HEK293T (cell line): ENCODE measurements around the gene IRGM.

ENCODE experiments used
- CTCF ChIA-PET: fragments of 350-600 bp; formaldehyde crosslinking; extraction: SDS; loops from one replicate; lab custom pipeline; 2021; ENCODE audit warnings: antibody characterized with exemption, inconsistent platforms; lab: Yijun Ruan, JAX
- POLR2A ChIA-PET: fragments of 350-600 bp; formaldehyde crosslinking; extraction: SDS; loops from one replicate; lab custom pipeline; 2020; ENCODE audit warnings: antibody characterized with exemption, inconsistent platforms; lab: Yijun Ruan, JAX
- DNase-seq: peaks from one replicate; pipeline ENCODE4 v3.0.0; 2012; ENCODE audit warnings: mixed read lengths; ENCODE audit errors: extremely low spot score
- ARNT ChIP-seq: fragments of 450-650 bp; IDR thresholded peaks from 2 replicates; pipeline ENCODE4 v1.6.1; 2017; ENCODE audit warnings: mild to moderate bottlenecking
- BHLHE40 ChIP-seq: fragments of 450-650 bp; IDR thresholded peaks from 2 replicates; pipeline ENCODE4 v1.6.1; 2016; ENCODE audit warnings: mild to moderate bottlenecking, moderate library complexity, borderline replicate concordance
- CTBP1 ChIP-seq: fragments of 450-650 bp; IDR thresholded peaks from 2 replicates; pipeline ENCODE4 v1.6.1; 2016; ENCODE audit warnings: borderline replicate concordance
- ELF4 ChIP-seq: fragments of 450-650 bp; IDR thresholded peaks from 2 replicates; pipeline ENCODE4 v1.6.1; 2017; ENCODE audit warnings: antibody characterized with exemption
- FOXA1 ChIP-seq: fragments of 450-650 bp; IDR thresholded peaks from 2 replicates; pipeline ENCODE4 v1.6.1; 2016; ENCODE audit warnings: mild to moderate bottlenecking
- FOXK2 ChIP-seq: fragments of 450-650 bp; IDR thresholded peaks from 2 replicates; pipeline ENCODE4 v1.6.1; 2016; ENCODE audit warnings: mild to moderate bottlenecking
- FOXM1 ChIP-seq: fragments of 450-650 bp; IDR thresholded peaks from 2 replicates; pipeline ENCODE4 v1.6.1; 2017; ENCODE audit warnings: mild to moderate bottlenecking, borderline replicate concordance
- HDGF ChIP-seq: fragments of 450-650 bp; IDR thresholded peaks from 2 replicates; pipeline ENCODE4 v1.6.1; 2017; ENCODE audit warnings: antibody characterized with exemption, borderline replicate concordance
- L3MBTL2 ChIP-seq: fragments of 450-650 bp; conservative IDR thresholded peaks from 2 replicates; pipeline ENCODE4 v1.6.1; 2016; ENCODE audit warnings: mild to moderate bottlenecking
- LEF1 ChIP-seq: fragments of 450-650 bp; IDR thresholded peaks from 2 replicates; pipeline ENCODE4 v1.6.1; 2017; ENCODE audit warnings: mild to moderate bottlenecking, borderline replicate concordance
- NFRKB ChIP-seq: fragments of 450-650 bp; IDR thresholded peaks from 2 replicates; pipeline ENCODE4 v1.6.1; 2016; ENCODE audit warnings: mild to moderate bottlenecking, moderate library complexity
- SP1 ChIP-seq: fragments of 450-650 bp; IDR thresholded peaks from 2 replicates; pipeline ENCODE4 v1.6.1; 2017
- SUZ12 ChIP-seq: fragments of 450-650 bp; IDR thresholded peaks from 2 replicates; pipeline ENCODE4 v1.6.1; 2016; ENCODE audit warnings: mild to moderate bottlenecking
- TARDBP ChIP-seq: fragments of 450-650 bp; IDR thresholded peaks from 2 replicates; pipeline ENCODE4 v1.6.1; 2016
- ZNF384 ChIP-seq: fragments of 450-650 bp; IDR thresholded peaks from 2 replicates; pipeline ENCODE4 v1.6.1; 2016
- TF ChIP-seq, protein P1 (sequence below): fragments of 450-650 bp; IDR thresholded peaks from 2 replicates; pipeline ENCODE4 v1.6.1; 2016

Gene IRGM

DNA sequence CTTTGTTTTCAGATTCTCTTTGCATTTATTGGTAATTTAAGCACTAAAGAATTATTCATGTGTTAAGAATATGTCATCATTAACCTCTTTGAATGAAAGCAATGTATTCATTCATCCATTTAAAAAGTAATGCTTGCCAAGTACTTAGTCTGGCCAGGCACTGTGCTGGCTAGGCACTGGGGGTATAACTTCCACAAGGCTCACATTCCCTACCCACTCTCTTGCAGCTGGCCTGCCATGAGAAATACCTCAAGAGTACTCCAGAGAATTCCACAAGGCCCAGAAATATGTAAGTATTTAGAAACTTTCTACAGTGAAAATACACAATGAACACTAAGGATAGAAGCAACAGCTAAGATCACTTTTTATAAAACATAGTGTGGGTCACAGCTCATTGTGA is 33.0 kb downstream of the IRGM start:
- POLR2A ChIA-PET = no interaction called here
- CTCF ChIA-PET = no interaction called here
- no peak for TF ChIP-seq L3MBTL2
- no peak for DNase-seq

DNA sequence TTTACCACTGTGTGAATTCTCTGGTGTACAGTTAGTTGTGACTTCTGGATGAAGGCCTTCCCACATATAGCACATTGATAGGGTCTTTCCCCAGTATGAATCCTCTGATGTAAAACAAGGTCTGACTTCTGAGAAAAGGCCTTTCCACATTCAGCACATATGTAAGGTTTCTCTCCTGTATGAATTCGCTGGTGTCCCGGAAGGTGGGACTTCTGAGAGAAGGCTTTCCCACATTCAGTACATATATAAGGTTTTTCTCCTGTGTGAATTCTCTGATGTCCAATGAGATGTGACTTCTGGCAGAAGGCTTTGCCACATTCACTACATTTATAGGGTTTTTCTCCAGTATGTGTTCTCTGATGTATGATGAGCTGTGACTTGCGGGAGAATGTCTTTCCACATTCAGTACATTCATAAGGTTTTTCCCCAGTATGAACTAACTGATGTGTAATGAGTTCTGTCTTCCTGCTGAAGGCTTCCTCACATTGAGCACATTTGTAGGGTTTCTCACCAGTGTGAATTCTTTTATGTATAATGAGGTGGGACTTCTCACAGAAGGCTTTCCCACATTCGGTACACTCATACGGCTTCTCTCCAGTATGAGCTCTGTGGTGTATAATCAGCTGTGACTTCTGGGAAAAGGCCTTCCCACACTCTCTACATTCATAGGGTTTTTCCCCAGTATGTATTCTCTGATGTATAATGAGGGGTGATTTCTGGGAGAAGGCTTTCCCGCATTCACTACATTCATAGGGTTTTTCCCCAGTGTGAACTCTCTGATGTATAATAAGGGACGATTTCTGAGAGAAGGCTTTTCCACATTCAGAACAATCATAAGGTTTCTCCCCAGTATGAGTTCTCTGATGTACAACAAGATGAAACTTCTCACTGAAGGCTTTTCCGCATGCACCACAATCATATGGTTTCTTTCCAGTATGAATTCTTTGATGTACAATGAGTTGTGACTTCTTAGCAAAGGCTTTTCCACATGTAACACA is 49.4 kb downstream of the IRGM start:
- ChIA-PET POLR2A (no interaction called here), CTCF (no interaction called here)
- TF ChIP-seq LEF1 = no peak
- TF ChIP-seq HDGF = no peak
- TF ChIP-seq ELF4 = no peak
- no peak for TF ChIP-seq FOXM1
- TF ChIP-seq SUZ12 = no peak
- no peak for TF ChIP-seq BHLHE40
- no peak for TF ChIP-seq SP1
- no peak for TF ChIP-seq L3MBTL2
- TF ChIP-seq NFRKB = no peak
- no peak for TF ChIP-seq CTBP1
- no peak for TF ChIP-seq FOXA1
- no peak for TF ChIP-seq ARNT
- TF ChIP-seq FOXK2 = no peak
- no peak for TF ChIP-seq ZNF384
- TF ChIP-seq, protein P1, sequence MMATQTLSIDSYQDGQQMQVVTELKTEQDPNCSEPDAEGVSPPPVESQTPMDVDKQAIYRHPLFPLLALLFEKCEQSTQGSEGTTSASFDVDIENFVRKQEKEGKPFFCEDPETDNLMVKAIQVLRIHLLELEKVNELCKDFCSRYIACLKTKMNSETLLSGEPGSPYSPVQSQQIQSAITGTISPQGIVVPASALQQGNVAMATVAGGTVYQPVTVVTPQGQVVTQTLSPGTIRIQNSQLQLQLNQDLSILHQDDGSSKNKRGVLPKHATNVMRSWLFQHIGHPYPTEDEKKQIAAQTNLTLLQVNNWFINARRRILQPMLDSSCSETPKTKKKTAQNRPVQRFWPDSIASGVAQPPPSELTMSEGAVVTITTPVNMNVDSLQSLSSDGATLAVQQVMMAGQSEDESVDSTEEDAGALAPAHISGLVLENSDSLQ = no peak
- TF ChIP-seq TARDBP = no peak
- DNase-seq = no peak
